Tibial nerve (tissue), 4 donors: ENCODE data around the gene PRXL2B. TPM values are rescaled to one million over a fixed set of nuclear protein-coding genes. Genes with fewer than 3 reads are reported as not detected.

Source experiments
- DNase-seq, 2 donors: peaks; one replicate each; pipeline ENCODE4 v3.0.0-alpha.2; 2019; ENCODE audit warnings: low spot score in 2 of 2
- H3K27ac ChIP-seq, 4 donors: fragments of 200-600 bp; sonication (generic) in 3 of 4; one replicate each; pipeline ENCODE4 v1.5.1; 2017 to 2019; ENCODE audit warnings: mild to moderate bottlenecking in 1 of 4
- H3K27me3 ChIP-seq, 2 donors: fragments of 200-600 bp; sonication (generic) in 1 of 2; one replicate each; pipeline versions ENCODE4 v1.5.1 to v1.6.0; 2017 to 2019
- H3K36me3 ChIP-seq, 3 donors: fragments of 200-600 bp; sonication (generic); one replicate each; pipeline ENCODE4 v1.5.1; 2018 to 2019
- H3K4me1 ChIP-seq, 4 donors: fragments of 200-600 bp; sonication (generic) in 3 of 4; one replicate each; pipeline ENCODE4 v1.5.1; 2017 to 2019
- H3K4me3 ChIP-seq, 4 donors: fragments of 200-600 bp; sonication (generic) in 3 of 4; one replicate each; pipeline ENCODE4 v1.5.1; 2017 to 2019; ENCODE audit warnings: mild to moderate bottlenecking in 1 of 4, moderate library complexity in 1 of 4
- H3K9me3 ChIP-seq, 4 donors: fragments of 200-600 bp; sonication (generic) in 3 of 4; one replicate each; pipeline ENCODE4 v1.5.1; 2017 to 2019
- CTCF ChIP-seq, 5 experiments: fragments of 200-600 bp in 3 of 5; fragments of 450-650 bp in 2 of 5; sonication (generic) in 3 of 5; IDR thresholded peaks; one replicate each; pipeline ENCODE4 v1.5.1; 2016 to 2019; ENCODE audit warnings: antibody characterized with exemption in 5 of 5, mild to moderate bottlenecking in 3 of 5, moderate library complexity in 2 of 5
- EP300 ChIP-seq, 2 donors: sonication (generic); formaldehyde crosslinking; IDR thresholded peaks; one replicate each; pipeline ENCODE4 v1.6.1; 2017; ENCODE audit warnings: antibody characterized with exemption in 2 of 2, mild to moderate bottlenecking in 1 of 2
- POLR2A ChIP-seq, 2 donors: fragments of 450-650 bp; IDR thresholded peaks; one replicate each; pipeline ENCODE4 v1.6.1; 2017; ENCODE audit warnings: antibody characterized with exemption in 2 of 2, mild to moderate bottlenecking in 2 of 2, moderate library complexity in 2 of 2
- WGBS, 2 donors: methylation state at CpG; one replicate each; pipeline ENCODE4 v1.1.5; 2018; 5-methylcytosine and 5-hydroxymethylcytosine counted together
- total RNA-seq, 4 donors: library from RNA; depleted of rRNA; stranded (reverse); fragments of >200 nt; gene quantifications; one replicate each; pipeline ENCODE4 v1.1.0, GENCODE V29; 2016

Gene PRXL2B
- total RNA-seq, 4 donors from 2014 or later: 14.4 to 18.0 (median 16.9) TPM

GRCh38 chr1:2631136-2632050 is 44.8 kb downstream of the PRXL2B start:
- peaks cover 0 to 2% (median 0%) of the 10 kb centered on the region in 4 donors for H3K9me3 ChIP-seq
- no peaks in the 10 kb centered on the region for H3K36me3 ChIP-seq
- H3K4me3 ChIP-seq: no peak overlapping the region
- no peak for DNase-seq
- H3K27me3 ChIP-seq: peaks cover 2 to 82% of the 10 kb centered on the region in 2 donors
- no peak overlapping the region for H3K27ac ChIP-seq
- WGBS, 2 donors: 69 to 72% methylated on average over 20 to 24 of the region's 24 CpGs
- TF ChIP-seq EP300 (IDR thresholded peaks at IDR 0.05) (no peak), POLR2A (IDR thresholded peaks at IDR 0.05) (no peak), CTCF (IDR thresholded peaks at IDR 0.05) (no peak)
- peaks cover 0 to 18% (median 0%) of the 10 kb centered on the region in 4 donors for H3K4me1 ChIP-seq

GRCh38 chr1:2632051-2632430 is 45.5 kb downstream of the PRXL2B start:
- peaks cover 0 to 18% (median 0%) of the 10 kb centered on the region in 4 donors for H3K4me1 ChIP-seq
- no peak overlapping the region for H3K4me3 ChIP-seq
- DNase-seq: no peak
- H3K27me3 ChIP-seq: peaks cover 2 to 76% of the 10 kb centered on the region in 2 donors
- TF ChIP-seq POLR2A (IDR thresholded peaks at IDR 0.05) (no peak), EP300 (IDR thresholded peaks at IDR 0.05) (no peak), CTCF (IDR thresholded peaks at IDR 0.05) (no peak)
- no peak overlapping the region for H3K27ac ChIP-seq
- no peaks in the 10 kb centered on the region for H3K36me3 ChIP-seq
- 52 to 58% methylated on average over 5 to 8 of the region's 8 CpGs for WGBS, 2 donors
- peaks cover 0 to 8% (median 0%) of the 10 kb centered on the region in 4 donors for H3K9me3 ChIP-seq

DNA sequence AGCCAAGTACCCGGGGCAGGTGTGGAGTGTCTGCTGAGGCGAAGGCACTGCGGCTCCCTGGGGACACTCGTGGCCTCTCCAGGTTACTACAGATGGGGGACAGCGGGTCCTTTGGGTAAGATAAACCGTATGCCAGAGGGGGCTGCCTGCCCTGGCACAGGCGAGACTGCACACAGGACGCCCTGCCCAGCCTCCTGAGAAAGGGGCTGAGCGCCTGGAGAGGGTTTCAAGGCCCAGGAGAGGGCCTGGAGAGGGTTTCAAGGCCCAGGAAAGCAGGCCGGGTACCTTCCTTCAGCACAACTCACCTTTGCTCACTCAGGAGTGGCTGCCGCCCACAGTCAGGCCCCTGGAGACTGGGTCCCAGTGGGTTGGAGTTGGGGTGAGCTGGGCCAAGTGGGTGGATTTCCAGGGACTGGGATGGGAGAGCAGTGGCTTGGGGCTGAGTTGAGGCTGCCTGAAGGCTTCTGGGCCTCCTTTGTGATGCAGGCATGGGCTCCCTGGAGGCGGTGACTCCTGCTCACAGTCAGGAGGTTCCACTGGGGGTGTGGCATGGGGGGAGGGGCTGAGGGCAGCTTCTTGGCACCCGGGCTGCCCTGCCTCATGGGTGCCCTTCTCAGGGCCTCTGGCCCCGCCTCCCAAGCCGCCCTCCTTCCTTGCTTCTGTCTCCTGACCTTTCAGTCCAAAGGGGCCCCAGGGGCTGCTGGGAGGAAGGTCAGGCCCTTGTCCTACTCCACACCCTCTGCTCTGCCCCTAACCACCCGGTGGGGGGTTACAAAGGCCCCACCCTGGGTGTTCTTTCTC is 46.2 kb downstream of the PRXL2B start, which contains the start of gene MMEL1:
MMEL1 (minus strand) TSS at position 456 of the 801 bp plus-strand sequence. CDS start 3,532 bp downstream, outside the sequence.
- DNase-seq: no peak
- H3K27ac ChIP-seq: no peak within 1 kb of the TSS
- peaks cover 2 to 68% of the 10 kb centered on the region in 2 donors for H3K27me3 ChIP-seq
- H3K9me3 ChIP-seq: peaks cover 0 to 11% (median 0%) of the 10 kb centered on the region in 4 donors
- WGBS, 2 donors: 59 to 69% methylated on average over 14 of the region's 16 CpGs
- peaks cover 0 to 18% (median 0%) of the 10 kb centered on the region in 4 donors for H3K4me1 ChIP-seq
- H3K4me3 ChIP-seq: no peak within 1 kb of the TSS
- TF ChIP-seq CTCF (IDR thresholded peaks at IDR 0.05): no peak
- no peak for TF ChIP-seq POLR2A (IDR thresholded peaks at IDR 0.05)
- no peak for TF ChIP-seq EP300 (IDR thresholded peaks at IDR 0.05)
- H3K36me3 ChIP-seq: no peaks in the 10 kb centered on the region

- DNase-seq: no peak
These were observed 46.9 kb downstream of the PRXL2B start for GRCh38 chr1:2633366-2633935.

More at GRCh38 chr1:2633366-2633935, 46.9 kb downstream of the PRXL2B start:
- Histone ChIP-seq H3K27me3 (peaks cover 2 to 61% of the 10 kb centered on the region in 2 donors), H3K4me1 (peaks cover 0 to 13% (median 0%) of the 10 kb centered on the region in 4 donors), H3K9me3 (peaks cover 0 to 11% (median 0%) of the 10 kb centered on the region in 4 donors), H3K36me3 (no peaks in the 10 kb centered on the region), H3K4me3 (no peak overlapping the region), H3K27ac (no peak overlapping the region)
- TF ChIP-seq POLR2A (IDR thresholded peaks at IDR 0.05): no peak
- no peak for TF ChIP-seq CTCF (IDR thresholded peaks at IDR 0.05)
- no peak for TF ChIP-seq EP300 (IDR thresholded peaks at IDR 0.05)
- WGBS, 2 donors: 70 to 74% methylated on average over 5 to 10 of the region's 12 CpGs
